NCI-H2227 treated with DMSO at 0.1 percent for 48 hours (cell line): ENCODE measurements around the gene LRAT.

Experiments used
- DNase-seq: peaks from one replicate; lab custom pipeline; 2025; lab: John Stamatoyannopoulos, UW

Gene LRAT

DNA sequence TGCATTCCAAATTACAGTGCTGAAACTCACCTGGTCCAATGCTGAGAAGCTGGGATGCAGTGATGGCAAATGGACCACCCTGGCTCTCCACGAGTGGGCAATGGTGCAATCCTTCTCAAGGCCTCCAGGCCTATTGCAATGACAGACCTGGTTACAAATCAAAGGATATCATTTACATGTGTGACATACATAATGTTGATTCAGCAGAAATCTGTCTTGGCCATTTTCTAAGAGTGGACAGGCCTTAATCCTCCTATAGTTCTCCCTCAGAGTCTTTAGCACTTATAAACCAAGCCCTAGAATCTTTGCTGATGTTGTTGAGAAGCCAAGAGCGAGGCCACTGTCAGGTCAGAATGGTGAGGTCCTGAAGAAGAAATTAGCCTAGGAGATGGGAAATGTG, 17.1 kb downstream of the LRAT start:
- no peak for DNase-seq

DNA sequence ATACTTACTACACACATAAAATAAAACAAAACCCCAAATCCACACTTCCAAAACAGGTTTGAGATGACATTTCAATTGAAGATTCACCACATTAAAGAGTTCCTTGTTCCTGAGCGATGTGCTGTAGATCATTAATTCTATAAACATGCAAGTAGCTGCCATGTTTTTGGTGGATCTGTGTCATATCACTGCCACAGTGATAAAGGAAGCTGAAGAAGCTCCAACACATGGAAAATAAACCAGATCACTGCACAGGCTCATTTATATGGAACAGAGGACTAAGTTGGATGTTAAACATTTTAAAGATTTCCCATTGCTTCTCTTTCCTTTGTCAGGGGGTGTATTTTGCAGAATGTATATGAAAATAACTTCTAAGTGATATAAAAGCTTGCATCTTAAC, 34.5 kb downstream of the LRAT start:
- DNase-seq, result no peak

DNA sequence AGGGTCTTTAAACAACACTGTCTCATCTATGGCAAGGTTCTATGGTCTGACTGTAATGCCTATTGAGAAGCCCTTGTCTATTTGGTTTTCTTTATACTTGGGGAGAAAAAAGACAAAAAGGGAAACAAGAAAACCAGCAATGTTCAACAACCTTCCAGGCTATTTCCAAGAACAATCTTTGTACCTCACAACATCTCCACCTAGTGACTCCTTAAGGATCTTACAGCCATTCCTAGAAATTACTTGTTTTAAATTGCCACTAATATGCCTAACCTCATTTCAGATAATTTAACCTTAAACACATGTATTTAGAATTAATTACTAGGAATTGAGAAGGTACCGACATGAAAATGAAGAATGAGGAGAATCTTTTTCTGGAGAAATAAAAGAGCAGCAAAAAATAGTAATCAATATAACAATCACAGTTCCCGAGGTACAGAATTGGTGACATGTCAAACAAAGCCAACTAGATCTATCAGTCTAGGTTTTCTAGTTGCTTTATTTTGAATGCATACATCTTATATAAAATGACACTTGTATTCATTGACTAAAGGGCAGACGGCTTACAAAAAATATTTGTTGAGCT, 35.7 kb downstream of the LRAT start:
- no peak for DNase-seq

- DNase-seq, result no peak
Observed at GRCh38 chr4:154781126-154781982, 37.6 kb downstream of the LRAT start, which contains the start of gene RBM46. TSS of gene RBM46 (plus strand) at chr4:154781272. CDS start at chr4:154796753, 15,481 bp downstream.

DNA sequence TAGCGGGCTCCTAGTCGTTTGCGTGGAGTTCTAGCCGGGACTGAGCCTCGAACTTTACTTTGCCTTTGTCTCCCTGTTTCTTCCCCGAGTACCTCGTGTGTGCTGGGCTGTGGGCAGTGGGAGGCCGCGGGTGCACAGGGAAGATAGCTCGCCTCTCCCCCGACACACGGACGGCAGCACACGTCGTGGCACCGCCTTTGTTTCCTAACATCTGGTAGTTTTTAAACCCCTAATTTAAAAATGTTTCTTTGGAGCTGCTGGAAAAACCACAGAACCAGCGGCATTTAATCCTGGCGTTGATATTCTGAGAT, 38.1 kb downstream of the LRAT start:
- no peak for DNase-seq
